ENCODE results near the gene IREB2. TPM values are rescaled to one million over a fixed set of nuclear protein-coding genes. Genes with fewer than 3 reads are reported as not detected.

IREB2 gene
- polyA plus RNA-seq, 1 of the 3 experiments (the other 2 are of a cell fraction), result 9.5 TPM

- ChIA-PET POLR2A (no interaction called here), CTCF (no interaction called here)
- no peaks in the 10 kb centered on the region for H4K20me1 ChIP-seq (ENCODE audit: insufficient read depth)
- H2AFZ ChIP-seq (ENCODE audit: low read depth), result no peak overlapping the region
- no peak overlapping the region for H3K9ac ChIP-seq
- WGBS (ENCODE audit: low lambda C conversion rate), result 10% methylated on average over 3 of the region's 3 CpGs
- H3K27me3 ChIP-seq (ENCODE audit: insufficient read depth), result peaks cover 7% of the 10 kb centered on the region
- no peak overlapping the region for H3K4me3 ChIP-seq (ENCODE audit: low read depth in 2 of 2, low read length in 1 of 2)
- TF ChIP-seq RXRA (IDR thresholded peaks at IDR 0.05; ENCODE audit: borderline replicate concordance, low read depth) (no peak), RCOR1 (IDR thresholded peaks at IDR 0.05; ENCODE audit: low read length) (peak; percentile 42; the same call in 1 of the 2 replicates), PBX3 (IDR thresholded peaks at IDR 0.05) (peak; percentile 19; the same call in 1 of the 2 replicates), TCF12 (IDR thresholded peaks at IDR 0.05) (peak; percentile 64; the same call in 1 of the 2 replicates)
- H3K27ac ChIP-seq (ENCODE audit: low read depth in 2 of 2, low read length in 1 of 2), result no peak overlapping the region
- no peaks in the 10 kb centered on the region for H3F3A ChIP-seq (replicated peaks; ENCODE audit: insufficient read depth)
- no peaks in the 10 kb centered on the region for H3K9me3 ChIP-seq
- no peaks in the 10 kb centered on the region for H3K36me3 ChIP-seq (replicated peaks in 1 of 2; ENCODE audit: control insufficient read depth in 1 of 2, insufficient read depth in 2 of 2, low read length in 1 of 2)
- no peaks in the 10 kb centered on the region for H3K9me2 ChIP-seq
- H3K4me2 ChIP-seq, result no peak overlapping the region
- DNase-seq, result no peak
- peaks cover 0 to 28% of the 10 kb centered on the region in 2 experiments; a peak in 1 of 4 replicates for H3K4me1 ChIP-seq (ENCODE audit: control insufficient read depth in 1 of 2, insufficient read depth in 2 of 2, low read depth in 1 of 2, low read length in 1 of 2)
- no peaks in the 10 kb centered on the region for H3K79me2 ChIP-seq (ENCODE audit: insufficient read depth)
Observed at GRCh38 chr15:78390826-78391225, 47.2 kb upstream of the IREB2 start.

- Histone ChIP-seq H3K79me2 (ENCODE audit: insufficient read depth) (no peaks in the 10 kb centered on the region), H3K9me2 (no peaks in the 10 kb centered on the region), H3K27ac (ENCODE audit: low read depth in 2 of 2, low read length in 1 of 2) (peak overlapping the region in 1 of 2 experiments; percentile 77; a peak in 2 of 4 replicates), H3K4me3 (ENCODE audit: low read depth in 2 of 2, low read length in 1 of 2) (no peak overlapping the region), H3K4me2 (no peak overlapping the region), H2AFZ (ENCODE audit: low read depth) (no peak overlapping the region), H3F3A (replicated peaks; ENCODE audit: insufficient read depth) (no peaks in the 10 kb centered on the region), H3K27me3 (ENCODE audit: insufficient read depth) (no peaks in the 10 kb centered on the region; the same call in 1 of the 2 replicates), H3K9ac (no peak overlapping the region), H4K20me1 (ENCODE audit: insufficient read depth) (no peaks in the 10 kb centered on the region), H3K9me3 (no peaks in the 10 kb centered on the region), H3K36me3 (replicated peaks in 1 of 2; ENCODE audit: control insufficient read depth in 1 of 2, insufficient read depth in 2 of 2, low read length in 1 of 2) (no peaks in the 10 kb centered on the region), H3K4me1 (ENCODE audit: control insufficient read depth in 1 of 2, insufficient read depth in 2 of 2, low read depth in 1 of 2, low read length in 1 of 2) (peaks cover 0 to 23% of the 10 kb centered on the region in 2 experiments; a peak in 1 of 4 replicates)
- TF ChIP-seq FOSL2 (IDR thresholded peaks at IDR 0.05; ENCODE audit: borderline replicate concordance, low read depth), result no peak
- TF ChIP-seq EP300 (IDR thresholded peaks at IDR 0.05; ENCODE audit: borderline replicate concordance in 1 of 2, low read depth in 1 of 2, low read length in 1 of 2), result no peak
- 85% methylated on average over 3 of the region's 3 CpGs for WGBS (ENCODE audit: low lambda C conversion rate)
- CTCF ChIA-PET, result interaction anchor here (1.1 to 33.6 kb wide), 3 partner anchors 9 to 79 kb away, joined by 3 to 772 read pairs (median 5); partner anchors contain the start of gene SKIC8
- no peak for DNase-seq
- POLR2A ChIA-PET, result interaction anchor here (1.0 kb wide), 1 partner anchor 9 kb away, joined by 3 read pairs; no protein-coding TSS in a partner anchor
Observed at GRCh38 chr15:78391781-78392180, 46.2 kb upstream of the IREB2 start.

GRCh38 chr15:78392430-78392829, 45.6 kb upstream of the IREB2 start:
- Histone ChIP-seq H2AFZ (ENCODE audit: low read depth) (no peak overlapping the region), H3K4me2 (no peak overlapping the region), H3K36me3 (replicated peaks in 1 of 2; ENCODE audit: control insufficient read depth in 1 of 2, insufficient read depth in 2 of 2, low read length in 1 of 2) (no peaks in the 10 kb centered on the region), H3K27me3 (ENCODE audit: insufficient read depth) (no peaks in the 10 kb centered on the region), H3F3A (replicated peaks; ENCODE audit: insufficient read depth) (no peaks in the 10 kb centered on the region), H3K79me2 (ENCODE audit: insufficient read depth) (no peaks in the 10 kb centered on the region), H3K9me2 (no peaks in the 10 kb centered on the region), H3K27ac (ENCODE audit: low read depth in 2 of 2, low read length in 1 of 2) (peak overlapping the region in 1 of 2 experiments; percentile 77; a peak in 2 of 4 replicates), H3K9me3 (no peaks in the 10 kb centered on the region), H3K4me1 (ENCODE audit: control insufficient read depth in 1 of 2, insufficient read depth in 2 of 2, low read depth in 1 of 2, low read length in 1 of 2) (peaks cover 0 to 19% of the 10 kb centered on the region in 2 experiments; a peak in 1 of 4 replicates), H3K4me3 (ENCODE audit: low read depth in 2 of 2, low read length in 1 of 2) (no peak overlapping the region), H3K9ac (no peak overlapping the region), H4K20me1 (ENCODE audit: insufficient read depth) (no peaks in the 10 kb centered on the region)
- ChIA-PET CTCF (interaction anchor here (0.7 to 33.6 kb wide), 5 partner anchors 10 to 249 kb away, joined by 3 to 772 read pairs (median 3); partner anchors contain the start of genes CHRNB4 and SKIC8), POLR2A (interaction anchor here (0.9 to 1.0 kb wide), 2 partner anchors 10 to 45 kb away, joined by 3 to 6 read pairs; partner anchors contain the start of gene IREB2)
- 47% methylated on average over 4 of the region's 4 CpGs for WGBS (ENCODE audit: low lambda C conversion rate)
- TF ChIP-seq MXI1 (IDR thresholded peaks at IDR 0.05; ENCODE audit: low read depth, low read length), result no peak
- TF ChIP-seq YY1 (IDR thresholded peaks at IDR 0.05; ENCODE audit: low read depth), result no peak
- TF ChIP-seq EP300 (IDR thresholded peaks at IDR 0.05; ENCODE audit: borderline replicate concordance in 1 of 2, low read depth in 1 of 2, low read length in 1 of 2), result peak in 1 of 2 experiments; percentile 12; a peak in 1 of 4 replicates
- DNase-seq, result peak; percentile 73

Measured in SK-N-SH (cell line).